Stimulated activated naive B cell treated with anti-CD40 and anti-IgM and Interleukin-4, amounts not matched to agents 10 μg/mL and 1 μg/mL and 100 μg/mL, for 72 hours (primary cell): ENCODE data around the gene EMC10.
"Not testable (repeated sequence)": the region's sequence is repeated elsewhere in the genome, so short reads cannot be mapped to it uniquely, and the experiment has no call there.

Source experiments
- ATAC-seq, 2 donors: fragments of 150-1000 bp; cut with Tn5 transposase; replicated peaks; 2 replicates each; pipeline ENCODE4 v1.10.0; 2021; ENCODE audit warnings: moderate library complexity in 1 of 2
- DNase-seq: peaks from one replicate; pipeline ENCODE4 v3.0.0; 2021
- H3K27ac Mint-ChIP-seq: one replicate; pipeline ENCODE4 v1.8.0; 2022; ENCODE audit warnings: mild to moderate bottlenecking, mixed read lengths
- H3K27me3 Mint-ChIP-seq, 2 donors: one replicate each; pipeline ENCODE4 v1.8.0; 2022; ENCODE audit warnings: mixed read lengths in 2 of 2
- H3K36me3 Mint-ChIP-seq, 2 donors: one replicate each; pipeline ENCODE4 v1.8.0; 2022; ENCODE audit warnings: mixed read lengths in 2 of 2, mild to moderate bottlenecking in 1 of 2
- H3K4me1 Mint-ChIP-seq, 2 donors: one replicate each; pipeline ENCODE4 v1.8.0; 2022; ENCODE audit warnings: mixed read lengths in 2 of 2, mild to moderate bottlenecking in 1 of 2
- H3K4me3 Mint-ChIP-seq, 2 donors: one replicate each; pipeline ENCODE4 v1.8.0; 2022; ENCODE audit warnings: mild to moderate bottlenecking in 2 of 2, mixed read lengths in 2 of 2, moderate library complexity in 1 of 2
- H3K9me3 Mint-ChIP-seq, 2 donors: one replicate each; pipeline ENCODE4 v1.8.0; 2022; ENCODE audit warnings: mixed read lengths in 2 of 2, mild to moderate bottlenecking in 1 of 2

Gene EMC10

DNA sequence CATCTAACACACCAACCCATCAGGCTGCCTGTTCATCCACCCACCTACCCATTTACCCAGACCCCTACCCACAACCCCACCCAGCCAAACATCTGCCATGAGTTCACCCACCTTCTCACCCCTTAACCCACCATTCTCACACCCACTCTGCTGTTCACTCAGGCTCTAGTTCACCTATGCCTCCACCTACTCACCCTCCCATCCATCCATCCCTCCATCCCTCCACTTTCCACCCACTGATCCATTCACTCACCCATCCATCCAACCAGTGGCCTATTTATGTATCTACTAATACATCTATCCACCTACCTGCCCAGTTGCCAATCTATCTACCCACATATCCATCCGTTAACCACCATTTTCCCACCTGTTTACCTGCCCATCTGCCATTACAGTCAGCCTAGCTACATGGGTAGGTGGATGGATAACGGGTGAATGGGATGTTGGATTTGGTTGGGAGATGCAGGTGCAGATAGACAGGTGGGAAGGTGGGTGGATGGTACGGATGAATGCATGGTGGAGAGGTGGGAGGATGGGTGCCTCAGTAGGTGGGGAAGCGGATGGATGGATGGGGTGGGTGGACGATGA lies 38.4 kb upstream of the EMC10 start:
- ATAC-seq: no peak
- Mint-ChIP-seq H3K4me1 (peaks cover 29 to 40% of the 10 kb centered on the region in 2 donors), H3K27ac (no peak overlapping the region), H3K36me3 (peaks cover 3 to 6% of the 10 kb centered on the region in 2 donors), H3K27me3 (no peaks in the 10 kb centered on the region), H3K4me3 (no peak overlapping the region), H3K9me3 (no peaks in the 10 kb centered on the region)
- DNase-seq: no peak

DNA sequence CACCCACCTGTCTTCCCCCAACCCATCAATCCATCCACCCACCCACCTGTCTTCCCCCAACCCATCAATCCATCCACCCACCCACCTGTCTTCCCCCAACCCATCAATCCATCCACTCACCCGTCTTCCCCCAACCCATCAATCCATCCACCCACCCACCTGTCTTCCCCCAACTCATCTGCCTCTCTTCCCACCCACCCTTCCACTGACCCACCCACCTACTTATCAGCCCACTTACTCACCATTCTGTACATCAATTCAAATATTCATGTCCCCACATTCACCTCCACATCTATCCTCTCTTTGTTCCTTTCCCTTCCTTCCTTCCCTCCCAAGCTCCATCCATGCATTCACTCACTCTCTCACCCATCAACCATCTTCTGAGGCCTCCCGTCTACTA lies 37.2 kb upstream of the EMC10 start:
- H3K9me3 Mint-ChIP-seq, H3K4me3 Mint-ChIP-seq, ATAC-seq, DNase-seq, H3K36me3 Mint-ChIP-seq, H3K27ac Mint-ChIP-seq, H3K27me3 Mint-ChIP-seq: not testable (repeated sequence)
- peaks cover 21 to 29% of the 10 kb centered on the region in 2 donors for H3K4me1 Mint-ChIP-seq

DNA sequence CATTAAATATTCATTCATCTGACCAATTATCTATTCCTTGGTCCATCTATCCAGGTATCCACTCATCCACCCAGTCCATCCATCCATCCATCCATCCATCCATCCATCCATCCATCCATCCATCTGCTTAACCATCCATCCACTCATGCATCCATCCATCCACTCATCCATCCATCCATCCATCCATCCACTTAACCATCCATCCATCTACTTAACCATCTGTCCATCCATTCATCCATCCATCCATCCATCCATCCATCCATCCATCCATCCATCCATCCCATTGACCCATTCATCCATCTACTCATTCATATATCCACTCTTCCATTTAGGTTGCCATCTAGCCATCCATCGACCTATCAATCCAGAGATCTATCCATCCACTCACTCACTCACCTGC lies 32.2 kb upstream of the EMC10 start:
- Mint-ChIP-seq H3K36me3 (peaks cover 15 to 24% of the 10 kb centered on the region in 2 donors), H3K27ac (no peak overlapping the region), H3K27me3 (no peaks in the 10 kb centered on the region), H3K4me3 (no peak overlapping the region), H3K9me3 (peaks cover 3 to 5% of the 10 kb centered on the region in 2 donors), H3K4me1 (peaks cover 0 to 5% of the 10 kb centered on the region in 2 donors)
- ATAC-seq (no peak), DNase-seq (no peak)

DNA sequence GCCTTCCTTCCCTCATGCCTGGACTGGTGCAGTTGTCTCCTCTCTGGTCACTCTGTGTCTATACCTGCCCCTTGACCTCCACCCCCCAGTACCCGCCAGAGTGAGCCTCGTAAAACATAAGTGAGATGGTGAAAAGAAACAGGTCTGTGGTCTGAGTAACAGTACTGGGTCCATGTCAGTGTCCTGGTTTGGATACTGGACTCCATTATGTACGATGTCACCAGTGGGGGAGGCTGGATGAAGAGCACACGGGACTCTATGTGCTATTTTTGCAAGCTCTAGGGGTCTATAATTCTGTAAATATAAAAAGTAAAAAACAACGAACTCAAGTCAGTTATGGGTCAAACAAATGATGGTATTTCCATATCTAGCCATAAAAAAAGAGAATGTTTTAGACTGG lies 29.3 kb upstream of the EMC10 start:
- Mint-ChIP-seq H3K27me3 (no peaks in the 10 kb centered on the region), H3K36me3 (peaks cover 16 to 24% of the 10 kb centered on the region in 2 donors), H3K4me3 (no peak overlapping the region), H3K27ac (no peak overlapping the region), H3K9me3 (peaks cover 3 to 5% of the 10 kb centered on the region in 2 donors), H3K4me1 (peaks cover 0 to 4% of the 10 kb centered on the region in 2 donors)
- ATAC-seq (no peak), DNase-seq (no peak)

DNA sequence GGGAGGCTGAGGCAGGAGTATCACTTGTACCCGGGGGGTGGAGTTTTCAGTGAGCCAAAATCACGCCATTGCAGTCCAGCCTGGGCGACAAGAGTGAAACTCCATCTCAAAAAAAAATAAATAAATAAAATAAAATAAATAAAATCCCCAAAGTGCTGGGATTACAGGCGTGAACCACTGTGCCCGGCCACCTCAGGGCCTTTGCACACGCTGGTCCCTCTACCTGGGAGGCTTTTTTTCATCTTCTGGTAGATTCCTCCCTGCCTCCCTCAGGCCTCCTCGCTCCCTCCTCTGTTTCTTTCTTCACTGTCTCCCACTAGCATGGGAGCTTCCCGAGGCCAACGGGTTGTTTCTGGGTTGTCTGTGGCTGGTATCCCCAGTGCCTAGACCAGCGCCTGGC lies 28.6 kb upstream of the EMC10 start:
- Mint-ChIP-seq H3K4me3 (no peak overlapping the region), H3K36me3 (peaks cover 16 to 24% of the 10 kb centered on the region in 2 donors), H3K9me3 (peaks cover 3 to 5% of the 10 kb centered on the region in 2 donors), H3K27ac (no peak overlapping the region), H3K27me3 (no peaks in the 10 kb centered on the region), H3K4me1 (peaks cover 0 to 4% of the 10 kb centered on the region in 2 donors)
- no peak for DNase-seq
- ATAC-seq: no peak

DNA sequence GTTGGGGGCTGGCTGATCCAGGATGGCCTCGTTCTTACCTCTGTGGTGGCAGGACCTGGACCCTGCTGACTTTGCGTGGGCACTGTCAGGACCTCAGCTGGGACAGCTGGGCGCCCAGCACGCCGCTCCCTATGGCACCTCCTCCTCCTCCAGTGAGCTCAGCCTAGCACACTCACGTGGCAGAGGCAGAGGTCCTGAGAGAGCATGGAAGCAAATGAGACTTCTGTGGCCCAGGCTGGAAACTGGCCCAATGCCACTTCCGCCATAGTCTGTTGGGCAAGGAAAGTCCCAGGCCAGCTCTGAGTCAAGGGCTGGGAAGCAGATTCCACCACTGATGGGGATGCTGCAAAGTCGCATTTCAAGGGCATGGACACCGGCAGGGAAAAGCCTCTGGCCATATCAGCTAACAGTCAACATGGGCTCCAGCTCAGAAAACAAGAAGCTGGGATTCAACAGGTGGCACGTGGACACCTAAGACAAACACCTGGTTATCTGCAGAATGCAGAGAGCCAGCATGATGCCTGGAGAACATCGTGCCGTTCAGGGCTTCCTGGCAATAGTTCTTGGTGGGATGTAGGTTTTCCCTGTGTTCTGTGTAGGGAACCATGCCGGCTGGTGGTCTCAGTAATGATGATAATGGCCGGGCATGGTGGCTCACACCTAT lies 26.9 kb upstream of the EMC10 start:
- Mint-ChIP-seq H3K9me3 (peaks cover 0 to under 1% of the 10 kb centered on the region in 2 donors), H3K4me3 (no peak overlapping the region), H3K27me3 (no peaks in the 10 kb centered on the region), H3K27ac (no peak overlapping the region), H3K4me1 (peaks cover 0 to 4% of the 10 kb centered on the region in 2 donors), H3K36me3 (peaks cover 11 to 17% of the 10 kb centered on the region in 2 donors)
- DNase-seq (no peak), ATAC-seq (no peak)

DNA sequence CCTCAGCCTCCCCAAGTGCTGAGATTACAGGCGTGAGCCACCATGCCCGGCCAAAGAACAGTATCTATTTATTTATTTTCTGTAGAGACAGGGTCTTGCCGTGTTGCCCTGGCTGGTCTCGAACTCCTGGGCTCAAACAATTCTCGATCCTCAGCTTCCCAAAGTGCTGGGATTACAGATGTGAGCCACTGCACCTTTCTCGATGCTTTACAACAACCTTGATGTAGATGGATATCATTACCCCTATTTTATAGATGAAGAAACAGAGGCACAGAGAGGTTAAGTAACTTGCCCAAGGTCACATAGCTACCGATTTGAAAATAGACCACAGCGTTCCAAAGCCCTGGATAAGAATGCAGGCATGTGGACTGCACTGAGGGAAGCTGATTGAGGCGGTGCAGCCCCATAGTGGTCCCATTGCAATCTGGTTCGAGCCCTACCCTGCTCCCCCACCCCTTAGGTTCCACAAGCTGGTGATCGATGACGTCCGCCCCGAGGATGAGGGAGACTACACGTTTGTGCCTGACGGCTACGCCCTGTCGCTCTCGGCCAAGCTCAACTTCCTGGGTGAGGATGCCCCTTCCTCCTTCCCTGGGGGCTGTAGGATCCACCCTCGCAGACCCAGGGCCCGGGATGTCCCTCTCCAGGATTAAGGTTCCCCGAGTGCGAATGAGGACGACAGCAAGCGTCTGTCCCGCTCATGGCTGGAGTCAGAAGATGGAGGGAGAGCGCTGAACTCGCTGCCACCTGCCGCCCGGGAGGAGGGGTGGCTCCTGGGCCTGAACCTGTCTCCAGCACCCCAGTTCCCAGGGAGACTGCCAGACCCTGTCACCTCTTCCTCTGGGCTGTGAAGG lies 25.7 kb upstream of the EMC10 start:
- Mint-ChIP-seq H3K27ac (no peak overlapping the region), H3K4me3 (no peak overlapping the region), H3K27me3 (no peaks in the 10 kb centered on the region), H3K36me3 (peaks cover 16 to 17% of the 10 kb centered on the region in 2 donors), H3K4me1 (peaks cover 6 to 9% of the 10 kb centered on the region in 2 donors), H3K9me3 (no peaks in the 10 kb centered on the region)
- ATAC-seq (no peak), DNase-seq (no peak)

DNA sequence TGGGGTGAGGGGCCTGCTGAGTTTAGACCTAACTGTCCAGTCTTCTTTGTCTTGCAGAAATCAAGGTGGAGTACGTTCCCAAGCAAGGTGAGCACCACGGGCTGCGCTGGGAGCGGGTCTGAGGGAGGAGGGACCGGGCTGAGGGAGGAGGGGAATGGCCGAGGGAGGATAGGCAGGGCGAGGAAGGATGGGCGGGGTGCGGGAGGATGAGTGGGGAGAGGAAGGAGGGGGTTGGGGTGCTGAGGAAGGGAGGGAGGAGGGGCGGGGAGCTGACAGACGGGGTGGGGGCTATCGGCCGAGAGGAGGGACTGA lies 25.1 kb upstream of the EMC10 start:
- H3K4me1 Mint-ChIP-seq: peaks cover 6 to 9% of the 10 kb centered on the region in 2 donors
- ATAC-seq (no peak), DNase-seq (no peak)
- H3K27me3 Mint-ChIP-seq: no peaks in the 10 kb centered on the region
- H3K4me3 Mint-ChIP-seq: no peak overlapping the region
- no peak overlapping the region for H3K27ac Mint-ChIP-seq
- H3K9me3 Mint-ChIP-seq: peaks cover 0 to 5% of the 10 kb centered on the region in 2 donors
- peaks cover 18 to 19% of the 10 kb centered on the region in 2 donors for H3K36me3 Mint-ChIP-seq

DNA sequence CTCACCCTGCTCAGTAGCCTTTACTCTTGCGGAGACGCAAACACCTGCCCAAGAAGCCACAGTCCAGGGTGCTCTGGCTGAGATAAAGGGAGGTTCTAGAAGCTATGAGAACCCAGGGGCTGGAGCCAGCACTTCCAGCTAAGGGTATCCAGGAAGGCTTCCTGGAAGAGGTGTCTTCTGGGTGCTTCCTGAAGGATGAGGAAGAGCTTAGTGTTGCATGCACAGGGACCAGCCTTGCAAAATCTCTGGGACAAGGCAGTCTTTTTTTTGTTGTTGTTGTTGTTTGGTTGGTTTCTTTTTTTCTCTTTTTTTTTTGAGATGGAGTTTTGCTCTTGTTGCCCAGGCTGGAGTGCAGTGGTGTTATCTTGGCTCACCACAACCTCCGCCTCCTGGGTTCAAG lies 23.1 kb upstream of the EMC10 start:
- Mint-ChIP-seq H3K27ac (no peak overlapping the region), H3K36me3 (peaks cover 17 to 19% of the 10 kb centered on the region in 2 donors), H3K4me1 (peaks cover 5 to 9% of the 10 kb centered on the region in 2 donors), H3K9me3 (peaks cover 0 to 5% of the 10 kb centered on the region in 2 donors), H3K4me3 (no peak overlapping the region), H3K27me3 (no peaks in the 10 kb centered on the region)
- DNase-seq (no peak), ATAC-seq (no peak)

DNA sequence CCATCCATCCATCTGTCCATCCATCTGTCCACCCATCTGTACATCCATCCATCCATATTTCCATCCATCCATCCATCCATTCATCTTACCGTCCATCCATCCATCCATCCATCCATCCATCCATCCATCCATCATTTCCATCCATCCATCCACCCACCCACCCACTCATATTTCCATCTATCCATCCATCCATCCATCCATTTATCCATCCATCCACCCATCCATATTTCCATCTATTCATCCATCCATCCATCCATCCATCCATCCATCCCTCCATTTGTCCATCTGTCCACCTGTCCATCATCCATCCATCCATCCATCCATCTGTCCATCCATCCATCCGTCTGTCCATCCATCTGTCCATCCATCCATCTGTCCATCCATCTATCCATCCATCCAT lies 20.3 kb upstream of the EMC10 start:
- H3K4me1 Mint-ChIP-seq: peaks cover 16 to 26% of the 10 kb centered on the region in 2 donors
- peaks cover 0 to 5% of the 10 kb centered on the region in 2 donors for H3K9me3 Mint-ChIP-seq
- no peaks in the 10 kb centered on the region for H3K27me3 Mint-ChIP-seq
- H3K4me3 Mint-ChIP-seq: no peak overlapping the region
- ATAC-seq (no peak), DNase-seq (no peak)
- H3K36me3 Mint-ChIP-seq: peaks cover 17 to 18% of the 10 kb centered on the region in 2 donors
- no peak overlapping the region for H3K27ac Mint-ChIP-seq

DNA sequence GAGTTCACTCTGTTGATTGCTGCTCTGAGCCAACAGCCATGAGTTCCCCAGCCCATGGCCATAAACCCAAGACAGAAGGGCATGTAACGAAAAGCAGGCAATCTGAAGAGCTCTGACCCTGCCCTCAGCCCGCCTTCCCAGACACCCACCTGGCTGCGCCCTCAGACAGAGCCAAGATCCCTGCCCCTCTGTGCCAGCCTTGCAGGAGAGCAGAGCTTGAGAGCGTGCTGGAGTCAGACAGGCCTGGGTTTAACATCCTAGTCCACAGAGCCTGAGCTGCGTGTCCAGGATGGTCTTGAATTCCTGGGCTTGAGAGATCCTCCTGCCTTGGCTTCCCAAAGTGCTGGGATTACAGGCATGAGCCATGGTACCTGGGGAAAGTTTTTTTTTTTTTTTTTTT lies 19.0 kb upstream of the EMC10 start:
- H3K27me3 Mint-ChIP-seq: no peaks in the 10 kb centered on the region
- peaks cover 19 to 32% of the 10 kb centered on the region in 2 donors for H3K4me1 Mint-ChIP-seq
- H3K36me3 Mint-ChIP-seq: peaks cover 17% of the 10 kb centered on the region in 2 donors
- DNase-seq (no peak), ATAC-seq (no peak)
- H3K9me3 Mint-ChIP-seq: peaks cover 0 to 5% of the 10 kb centered on the region in 2 donors
- no peak overlapping the region for H3K27ac Mint-ChIP-seq
- H3K4me3 Mint-ChIP-seq: no peak overlapping the region

DNA sequence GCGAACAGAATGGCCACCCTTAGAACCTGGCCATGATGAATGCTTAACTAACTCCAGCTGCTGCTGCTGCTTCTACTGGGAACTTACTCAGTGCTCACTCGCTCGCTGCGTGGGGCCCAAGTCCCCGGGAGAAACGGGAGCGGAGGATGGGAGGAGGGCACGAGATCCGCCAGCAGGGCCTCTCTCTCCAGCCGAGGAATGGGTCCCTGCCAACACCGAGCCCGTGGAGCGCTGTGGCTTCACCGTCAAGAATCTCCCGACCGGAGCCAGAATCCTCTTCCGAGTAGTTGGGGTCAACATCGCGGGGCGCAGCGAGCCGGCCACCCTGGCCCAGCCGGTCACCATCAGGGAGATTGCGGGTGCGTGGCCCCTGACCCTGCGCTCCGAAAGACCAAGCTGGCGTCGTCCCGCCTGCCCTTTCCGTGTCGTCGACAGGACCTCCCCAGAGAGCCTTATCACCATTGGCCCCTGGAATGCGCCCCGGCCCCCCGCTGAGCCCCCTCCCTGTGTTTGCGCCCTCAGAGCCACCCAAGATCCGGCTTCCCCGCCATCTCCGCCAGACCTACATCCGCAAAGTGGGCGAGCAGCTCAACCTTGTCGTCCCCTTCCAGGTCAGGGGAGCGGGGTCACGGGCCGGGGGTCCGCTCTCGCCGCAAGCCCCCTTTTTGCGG lies 17.8 kb upstream of the EMC10 start:
- peaks cover 17% of the 10 kb centered on the region in 2 donors for H3K36me3 Mint-ChIP-seq
- H3K27ac Mint-ChIP-seq: no peak overlapping the region
- H3K9me3 Mint-ChIP-seq: peaks cover 0 to 5% of the 10 kb centered on the region in 2 donors
- H3K27me3 Mint-ChIP-seq: no peaks in the 10 kb centered on the region
- H3K4me1 Mint-ChIP-seq: peaks cover 19 to 32% of the 10 kb centered on the region in 2 donors
- peak overlapping the region in 1 of 2 donors; percentile 26 for H3K4me3 Mint-ChIP-seq
- ATAC-seq: no peak
- no peak for DNase-seq

DNA sequence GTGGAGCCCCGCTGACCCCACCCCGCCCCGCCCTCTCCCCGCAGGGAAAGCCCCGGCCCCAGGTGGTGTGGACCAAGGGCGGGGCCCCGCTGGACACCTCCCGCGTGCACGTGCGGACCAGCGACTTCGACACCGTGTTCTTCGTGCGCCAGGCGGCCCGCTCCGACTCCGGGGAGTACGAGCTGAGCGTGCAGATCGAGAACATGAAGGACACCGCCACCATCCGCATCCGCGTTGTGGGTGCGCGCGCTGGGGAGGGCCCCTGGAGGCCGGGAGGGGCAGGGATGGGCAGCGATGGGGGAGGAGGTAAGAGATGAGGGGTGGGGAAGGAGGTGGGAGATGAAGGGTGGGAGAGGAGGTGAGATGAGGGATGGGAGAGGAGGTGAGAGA lies 17.2 kb upstream of the EMC10 start:
- Mint-ChIP-seq H3K36me3 (peaks cover 16 to 17% of the 10 kb centered on the region in 2 donors), H3K4me3 (no peak overlapping the region), H3K27ac (no peak overlapping the region), H3K9me3 (peaks cover 0 to 5% of the 10 kb centered on the region in 2 donors), H3K27me3 (no peaks in the 10 kb centered on the region), H3K4me1 (peaks cover 19 to 32% of the 10 kb centered on the region in 2 donors)
- DNase-seq: no peak
- ATAC-seq: no peak

DNA sequence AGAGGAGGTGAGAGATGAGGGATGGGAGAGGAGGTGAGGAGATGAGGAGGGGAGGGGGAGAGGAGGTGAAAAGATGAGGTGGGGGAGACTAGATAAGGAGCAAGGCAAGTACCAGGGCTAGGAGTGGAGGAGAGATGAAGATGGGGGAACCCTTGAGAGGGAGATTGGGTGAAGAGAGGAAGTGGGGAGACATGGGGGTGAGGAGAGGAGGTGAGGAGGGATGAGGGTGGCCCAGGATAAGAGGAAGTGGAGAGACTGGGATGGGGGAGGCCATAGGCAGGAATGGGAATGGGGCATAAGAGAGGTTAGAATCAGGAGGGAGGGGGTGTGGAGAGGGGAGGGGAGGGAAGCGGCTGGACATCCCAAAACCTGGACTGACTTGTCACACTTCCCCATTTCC lies 16.7 kb upstream of the EMC10 start:
- H3K36me3 Mint-ChIP-seq: peaks cover 16 to 17% of the 10 kb centered on the region in 2 donors
- peak overlapping the region; percentile 45 to 77 for H3K4me3 Mint-ChIP-seq

More for the DNA sequence above, 16.7 kb upstream of the EMC10 start:
- Mint-ChIP-seq H3K27me3 (no peaks in the 10 kb centered on the region), H3K27ac (peak overlapping the region; percentile 92), H3K4me1 (peaks cover 19 to 30% of the 10 kb centered on the region in 2 donors), H3K9me3 (peaks cover 0 to 5% of the 10 kb centered on the region in 2 donors)
- no peak for ATAC-seq
- no peak for DNase-seq
